GM23338 (cell line): Measurements from ENCODE around the gene CDK14. TPM values are rescaled to one million over a fixed set of nuclear protein-coding genes. Genes with fewer than 3 reads are reported as not detected.

Experiments used
- ATAC-seq: fragments of 200-7000 bp; cut with Tn5 transposase; 3 replicates; pipeline ENCODE4 v1.9.1; 2020
- DNase-seq: peaks from one replicate; pipeline ENCODE4 v3.0.0-alpha.2; 2015; ENCODE audit warnings: low spot score
- H2AFZ ChIP-seq: fragments of 200-600 bp; sonication (generic); 2 replicates; pipeline ENCODE4 v1.8.0; 2016; ENCODE audit warnings: antibody characterized with exemption, mild to moderate bottlenecking, moderate library complexity
- H3F3A ChIP-seq: fragments of 200-600 bp; sonication (generic); replicated peaks from 2 replicates; pipeline ENCODE4 v1.8.0; 2017; ENCODE audit warnings: antibody characterized with exemption, mixed run types, low read depth
- H3K27ac ChIP-seq: fragments of 200-600 bp; sonication (generic); 2 replicates; pipeline ENCODE4 v1.6.1; 2016; ENCODE audit warnings: low read depth
- H3K27me3 ChIP-seq: fragments of 200-600 bp; sonication (generic); 2 replicates; pipeline ENCODE4 v1.8.0; 2016; ENCODE audit warnings: mild to moderate bottlenecking, mixed run types, moderate library complexity; ENCODE audit not compliant: insufficient read depth
- H3K36me3 ChIP-seq: fragments of 200-600 bp; sonication (generic); 2 replicates; pipeline ENCODE4 v1.8.0; 2016; ENCODE audit warnings: mild to moderate bottlenecking; ENCODE audit not compliant: insufficient read depth
- H3K4me1 ChIP-seq: fragments of 200-600 bp; sonication (generic); 2 replicates; pipeline ENCODE4 v1.8.0; 2016; ENCODE audit warnings: mild to moderate bottlenecking, moderate library complexity; ENCODE audit not compliant: insufficient read depth
- H3K4me2 ChIP-seq: fragments of 200-600 bp; sonication (generic); 2 replicates; pipeline ENCODE4 v1.7.1; 2017; ENCODE audit warnings: mixed run types
- H3K4me3 ChIP-seq: fragments of 200-600 bp; sonication (generic); 2 replicates; pipeline ENCODE4 v1.6.1; 2016; ENCODE audit warnings: mixed run types
- H3K79me2 ChIP-seq: fragments of 200-600 bp; sonication (generic); replicated peaks from 2 replicates; pipeline ENCODE4 v1.8.0; 2017; ENCODE audit warnings: mild to moderate bottlenecking; ENCODE audit not compliant: insufficient read depth
- H3K9me2 ChIP-seq: fragments of 200-600 bp; sonication (generic); 2 replicates; pipeline ENCODE4 v1.8.0; 2017; ENCODE audit not compliant: insufficient read depth
- H4K20me1 ChIP-seq: fragments of 200-600 bp; sonication (generic); replicated peaks from 2 replicates; pipeline ENCODE4 v1.8.0; 2017; ENCODE audit warnings: mild to moderate bottlenecking; ENCODE audit not compliant: insufficient read depth
- H3K27ac Mint-ChIP-seq: 2 replicates; pipeline ENCODE4 v1.8.0; 2020; ENCODE audit warnings: inconsistent platforms, mild to moderate bottlenecking, moderate library complexity, mixed read lengths
- H3K27me3 Mint-ChIP-seq: 3 replicates; pipeline ENCODE4 v1.8.0; 2022; ENCODE audit warnings: low read depth, mild to moderate bottlenecking, moderate library complexity, mixed read lengths, inconsistent platforms; ENCODE audit not compliant: insufficient read depth, poor library complexity
- H3K36me3 Mint-ChIP-seq: 3 replicates; pipeline ENCODE4 v1.8.0; 2021; ENCODE audit warnings: low read depth, mild to moderate bottlenecking, inconsistent platforms, moderate library complexity, mixed read lengths
- H3K4me1 Mint-ChIP-seq: 3 replicates; pipeline ENCODE4 v1.8.0; 2020; ENCODE audit warnings: mild to moderate bottlenecking, inconsistent platforms, mixed read lengths
- H3K4me3 Mint-ChIP-seq: 3 replicates; pipeline ENCODE4 v1.8.0; 2021; ENCODE audit warnings: moderate library complexity, mild to moderate bottlenecking, inconsistent platforms, mixed read lengths
- H3K9me3 Mint-ChIP-seq: 3 replicates; pipeline ENCODE4 v1.8.0; 2020; ENCODE audit warnings: moderate library complexity, mild to moderate bottlenecking, inconsistent platforms, mixed read lengths
- CREB1 ChIP-seq: fragments of 250-450 bp; sonication (Bioruptor Pico); IDR thresholded peaks from 2 replicates; pipeline ENCODE4 v1.5.0; 2020; ENCODE audit warnings: low read depth, mild to moderate bottlenecking, moderate library complexity
- CTCF ChIP-seq, 2 experiments: fragments of 200-600 bp in 1 of 2; sonication (generic) in 1 of 2; conservative IDR thresholded peaks; 2 replicates each; pipeline versions ENCODE4 v1.5.1 to v1.6.1; 2016 to 2017; ENCODE audit warnings: antibody characterized with exemption in 2 of 2, low read depth in 2 of 2, mild to moderate bottlenecking in 2 of 2, moderate library complexity in 1 of 2
- EZH2 ChIP-seq: fragments of 200-600 bp; sonication (generic); IDR thresholded peaks from one replicate; pipeline ENCODE4 v1.8.0; 2017; ENCODE audit warnings: antibody characterized with exemption, mild to moderate bottlenecking, low read depth; ENCODE audit not compliant: unreplicated experiment
- EZH2phosphoT487 ChIP-seq: fragments of 200-600 bp; sonication (generic); IDR thresholded peaks from one replicate; pipeline ENCODE4 v1.8.1; 2018; ENCODE audit warnings: antibody characterized with exemption; ENCODE audit not compliant: unreplicated experiment
- JUNB ChIP-seq: IDR thresholded peaks from one replicate; pipeline ENCODE4 v1.6.1; 2016; ENCODE audit warnings: antibody characterized with exemption; ENCODE audit not compliant: unreplicated experiment
- NANOG ChIP-seq: IDR thresholded peaks from 2 replicates; pipeline ENCODE4 v1.6.1; 2016; ENCODE audit warnings: antibody characterized with exemption, borderline replicate concordance
- POLR2AphosphoS5 ChIP-seq: IDR thresholded peaks from 2 replicates; pipeline ENCODE4 v1.6.1; 2016; ENCODE audit warnings: antibody characterized with exemption, low read depth
- STAT1 ChIP-seq: IDR thresholded peaks from one replicate; pipeline ENCODE4 v1.6.1; 2016; ENCODE audit warnings: antibody characterized with exemption; ENCODE audit not compliant: unreplicated experiment
- ZNF114 ChIP-seq: fragments of 250-450 bp; sonication (Bioruptor Pico); IDR thresholded peaks from 2 replicates; pipeline ENCODE4 v1.5.0; 2020; ENCODE audit warnings: mild to moderate bottlenecking, moderate library complexity
- ZNF462 ChIP-seq: fragments of 250-450 bp; sonication (Bioruptor Pico); IDR thresholded peaks from 2 replicates; pipeline ENCODE4 v1.5.0; 2020; ENCODE audit warnings: mild to moderate bottlenecking, moderate library complexity
- polyA plus RNA-seq: library from polyadenylated mRNA; unstranded; fragments of >200 nt; fragmentation: Nextera tagmentation; extraction: Ambion mirVana; gene quantifications from 2 replicates; pipeline ENCODE4 v1.2.1, GENCODE V29; 2016
- total RNA-seq: library from RNA; depleted of rRNA; stranded (reverse); fragments of >200 nt; shearing (Covaris generic); gene quantifications from 2 replicates; pipeline ENCODE4 v1.2.3, GENCODE V29; 2014
- TF ChIP-seq, protein P1 (sequence below): IDR thresholded peaks from one replicate; pipeline ENCODE4 v1.6.1; 2018; ENCODE audit warnings: antibody characterized with exemption; ENCODE audit not compliant: unreplicated experiment

CDK14 gene
- total and polyA plus RNA-seq, 2 experiments from 2014 or later, result 11.2 to 24.0 TPM

DNA sequence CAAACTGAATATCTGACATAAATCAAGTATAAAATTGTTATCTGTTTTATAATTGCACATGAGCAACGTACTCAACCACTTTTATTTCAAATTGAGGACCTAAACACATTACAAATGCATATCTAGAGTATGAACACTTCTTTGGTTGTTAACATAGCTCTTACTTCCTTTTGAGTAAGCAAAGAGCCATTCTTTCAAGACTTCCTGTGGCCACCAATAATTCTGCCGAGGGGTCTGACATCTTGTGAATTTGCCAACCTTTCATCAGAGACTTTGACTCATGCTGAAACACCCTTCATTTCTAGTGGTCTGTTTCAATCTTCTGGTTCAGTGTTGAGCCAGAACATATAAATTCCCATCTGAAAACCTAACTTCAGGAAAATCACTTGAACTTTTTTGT, 59.4 kb downstream of the CDK14 start:
- H3K27ac ChIP-seq, result no peak overlapping the region
- DNase-seq, result no peak
- no peak overlapping the region for H3K4me3 Mint-ChIP-seq

GRCh38 chr7:90657481-90657880, 61.4 kb downstream of the CDK14 start:
- H4K20me1 ChIP-seq, result no peaks in the 10 kb centered on the region
- Mint-ChIP-seq H3K9me3 (no peaks in the 10 kb centered on the region), H3K27ac (no peak overlapping the region), H3K4me3 (no peak overlapping the region), H3K27me3 (peaks cover 3% of the 10 kb centered on the region), H3K4me1 (peaks cover 31% of the 10 kb centered on the region), H3K36me3 (no peaks in the 10 kb centered on the region)
- DNase-seq, result no peak
- H3K79me2 ChIP-seq, result peaks cover 59% of the 10 kb centered on the region
- no peak overlapping the region for H3K27ac ChIP-seq
- H3K4me2 ChIP-seq, result no peak overlapping the region
- H3K27me3 ChIP-seq, result no peaks in the 10 kb centered on the region
- no peaks in the 10 kb centered on the region for H3K9me2 ChIP-seq
- H3K36me3 ChIP-seq, result no peaks in the 10 kb centered on the region
- H3K4me1 ChIP-seq, result peaks cover 20% of the 10 kb centered on the region
- H2AFZ ChIP-seq, result no peak overlapping the region
- no peak for ATAC-seq
- no peak overlapping the region for H3K4me3 ChIP-seq
- H3F3A ChIP-seq, result no peaks in the 10 kb centered on the region
- TF ChIP-seq CTCF (conservative IDR thresholded peaks at IDR 0.05; ENCODE audit: low read depth in 2 of 2) (no peak), STAT1 (no peak), POLR2AphosphoS5 (no peak), NANOG (no peak), CREB1 (CRISPR knock-in tag) (no peak), EZH2phosphoT487 (no peak), EZH2 (no peak), ZNF462 (no peak), ZNF114 (CRISPR knock-in tag) (no peak), JUNB (no peak)
- TF ChIP-seq, protein P1, sequence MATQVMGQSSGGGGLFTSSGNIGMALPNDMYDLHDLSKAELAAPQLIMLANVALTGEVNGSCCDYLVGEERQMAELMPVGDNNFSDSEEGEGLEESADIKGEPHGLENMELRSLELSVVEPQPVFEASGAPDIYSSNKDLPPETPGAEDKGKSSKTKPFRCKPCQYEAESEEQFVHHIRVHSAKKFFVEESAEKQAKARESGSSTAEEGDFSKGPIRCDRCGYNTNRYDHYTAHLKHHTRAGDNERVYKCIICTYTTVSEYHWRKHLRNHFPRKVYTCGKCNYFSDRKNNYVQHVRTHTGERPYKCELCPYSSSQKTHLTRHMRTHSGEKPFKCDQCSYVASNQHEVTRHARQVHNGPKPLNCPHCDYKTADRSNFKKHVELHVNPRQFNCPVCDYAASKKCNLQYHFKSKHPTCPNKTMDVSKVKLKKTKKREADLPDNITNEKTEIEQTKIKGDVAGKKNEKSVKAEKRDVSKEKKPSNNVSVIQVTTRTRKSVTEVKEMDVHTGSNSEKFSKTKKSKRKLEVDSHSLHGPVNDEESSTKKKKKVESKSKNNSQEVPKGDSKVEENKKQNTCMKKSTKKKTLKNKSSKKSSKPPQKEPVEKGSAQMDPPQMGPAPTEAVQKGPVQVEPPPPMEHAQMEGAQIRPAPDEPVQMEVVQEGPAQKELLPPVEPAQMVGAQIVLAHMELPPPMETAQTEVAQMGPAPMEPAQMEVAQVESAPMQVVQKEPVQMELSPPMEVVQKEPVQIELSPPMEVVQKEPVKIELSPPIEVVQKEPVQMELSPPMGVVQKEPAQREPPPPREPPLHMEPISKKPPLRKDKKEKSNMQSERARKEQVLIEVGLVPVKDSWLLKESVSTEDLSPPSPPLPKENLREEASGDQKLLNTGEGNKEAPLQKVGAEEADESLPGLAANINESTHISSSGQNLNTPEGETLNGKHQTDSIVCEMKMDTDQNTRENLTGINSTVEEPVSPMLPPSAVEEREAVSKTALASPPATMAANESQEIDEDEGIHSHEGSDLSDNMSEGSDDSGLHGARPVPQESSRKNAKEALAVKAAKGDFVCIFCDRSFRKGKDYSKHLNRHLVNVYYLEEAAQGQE, result no peak

More for the DNA sequence above, 59.4 kb downstream of the CDK14 start:
- Histone ChIP-seq H3K4me2 (no peak overlapping the region), H3K27me3 (no peaks in the 10 kb centered on the region), H3K79me2 (peaks cover 72% of the 10 kb centered on the region), H3K4me1 (peaks cover under 1% of the 10 kb centered on the region), H3K9me2 (no peaks in the 10 kb centered on the region), H4K20me1 (no peaks in the 10 kb centered on the region), H3F3A (no peaks in the 10 kb centered on the region), H3K4me3 (no peak overlapping the region), H3K36me3 (no peaks in the 10 kb centered on the region), H2AFZ (no peak overlapping the region)
- Mint-ChIP-seq H3K36me3 (no peaks in the 10 kb centered on the region; the same call in 2 of the 3 replicates), H3K27me3 (peaks cover 3% of the 10 kb centered on the region), H3K9me3 (no peaks in the 10 kb centered on the region; the same call in 2 of the 3 replicates), H3K4me1 (peaks cover 12% of the 10 kb centered on the region), H3K27ac (no peak overlapping the region)
- ATAC-seq, result no peak
- TF ChIP-seq CREB1 (CRISPR knock-in tag) (no peak), EZH2phosphoT487 (no peak), ZNF114 (CRISPR knock-in tag) (no peak)
